GM18873 (cell line): ENCODE data around the gene PARS2.
"Not testable (repeated sequence)": the region's sequence is repeated elsewhere in the genome, so short reads cannot be mapped to it uniquely, and the experiment has no call there.

Source experiments
- ATAC-seq: cut with Tn5 transposase; IDR thresholded peaks from one replicate; pipeline ENCODE4 v1.9.1; 2021; ENCODE audit warnings: mild to moderate bottlenecking, moderate library complexity, moderate number of reproducible peaks; ENCODE audit not compliant: unreplicated experiment, low FRiP score

Gene PARS2

GRCh38 chr1:54775828-54776721 is 11.8 kb upstream of the PARS2 start:
- ATAC-seq, result not testable (repeated sequence)

GRCh38 chr1:54774820-54775498 is 10.6 kb upstream of the PARS2 start:
- no peak for ATAC-seq

GRCh38 chr1:54772951-54773350 is 8.6 kb upstream of the PARS2 start:
- ATAC-seq, result no peak

GRCh38 chr1:54768093-54768492 is 3.8 kb upstream of the PARS2 start:
- ATAC-seq, result no peak

- no peak for ATAC-seq
Measured at GRCh38 chr1:54767526-54767925, 3.2 kb upstream of the PARS2 start.

- no peak for ATAC-seq
Measured at GRCh38 chr1:54766726-54767125, 2.4 kb upstream of the PARS2 start.

- ATAC-seq, result peak; percentile 9
Measured at GRCh38 chr1:54764922-54765561, 719 bp upstream of the PARS2 start.

- ATAC-seq, result no peak
Measured at GRCh38 chr1:54763816-54764132, 549 bp downstream of the PARS2 start.

GRCh38 chr1:54758678-54759348 is 5.5 kb downstream of the PARS2 start:
- ATAC-seq, result no peak

- ATAC-seq, result no peak
Measured at GRCh38 chr1:54757833-54758232, 6.5 kb downstream of the PARS2 start.

- no peak for ATAC-seq
Measured at GRCh38 chr1:54754486-54755285, 9.6 kb downstream of the PARS2 start.

- no peak for ATAC-seq
Measured at GRCh38 chr1:54754045-54754444, 10.3 kb downstream of the PARS2 start.

- no peak for ATAC-seq
Measured at GRCh38 chr1:54751426-54751825, 12.9 kb downstream of the PARS2 start.

GRCh38 chr1:54750596-54750995 is 13.7 kb downstream of the PARS2 start:
- ATAC-seq, result no peak

- no peak for ATAC-seq
Measured at GRCh38 chr1:54748094-54748835, 16.1 kb downstream of the PARS2 start.

GRCh38 chr1:54745864-54746263 is 18.5 kb downstream of the PARS2 start:
- no peak for ATAC-seq

GRCh38 chr1:54745274-54745673 is 19.0 kb downstream of the PARS2 start:
- ATAC-seq, result no peak

GRCh38 chr1:54744696-54745095 is 19.6 kb downstream of the PARS2 start:
- no peak for ATAC-seq

- no peak for ATAC-seq
Measured at GRCh38 chr1:54743416-54744226, 20.7 kb downstream of the PARS2 start.
